ENCODE results near the gene FSTL4. TPM values are rescaled to one million over a fixed set of nuclear protein-coding genes. Genes with fewer than 3 reads are reported as not detected.

Gene FSTL4
- total and polyA plus RNA-seq, 2 of the 13 experiments (the other 11 are each of a cell fraction or from before 2014, with no cell fraction given): 2.1 to 3.0 TPM

- H3K4me3 ChIP-seq (replicated peaks in 1 of 3; ENCODE audit: insufficient read depth in 1 of 3, low read depth in 2 of 3, low read length in 3 of 3): no peak overlapping the region
- no peaks in the 10 kb centered on the region for H4K20me1 ChIP-seq (ENCODE audit: insufficient read depth, low read length)
- no peak overlapping the region for H3K9ac ChIP-seq (ENCODE audit: insufficient read depth, low read depth, low read length)
- H3K27ac ChIP-seq (ENCODE audit: extremely low read length, insufficient read depth, low read length): no peak overlapping the region
- in situ Hi-C loops (cut with HindIII; ENCODE audit: extremely low pct_ligation_motif_present, low pct_unique_long_range_greater_than_20kb) (no loop called here), intact Hi-C loops (cut with micrococcal nuclease; ENCODE audit: unreplicated experiment) (no loop called here)
- DNase-seq (ENCODE audit: low spot score) (no peak), FAIRE-seq (no peak), ATAC-seq (no peak)
- ChIA-PET CTCF (ENCODE audit: low intra/inter-chr PET ratio, low total read pairs) (no interaction called here), POLR2A (no interaction called here)
- H3K79me2 ChIP-seq (ENCODE audit: insufficient read depth, low read length): no peaks in the 10 kb centered on the region
- H3K27me3 ChIP-seq (ENCODE audit: control insufficient read depth in 1 of 2, insufficient read depth in 2 of 2, low read length in 2 of 2): peaks cover 0 to 8% of the 10 kb centered on the region in 2 experiments; a peak in 2 of 5 replicates
- H2AFZ ChIP-seq (ENCODE audit: low read length): no peak overlapping the region
- no TSS peak for BruUV-seq (replicated peaks)
- 49% methylated on average over 7 of the region's 7 CpGs for WGBS (ENCODE audit: low lambda C conversion rate)
- no peaks in the 10 kb centered on the region for H3K36me3 ChIP-seq (replicated peaks in 1 of 2; ENCODE audit: control insufficient read depth in 1 of 2, insufficient read depth in 2 of 2, low read length in 2 of 2)
- H3K4me1 ChIP-seq (ENCODE audit: insufficient read depth, low read length): peaks cover 10% of the 10 kb centered on the region
- no peak for TF ChIP-seq BCL6 (CRISPR knock-in tag; IDR thresholded peaks at IDR 0.05)
- no peak for TF ChIP-seq ESRRA (CRISPR knock-in tag; IDR thresholded peaks at IDR 0.05; ENCODE audit: low read depth)
- no peak for TF ChIP-seq MLLT10 (CRISPR knock-in tag; IDR thresholded peaks at IDR 0.05)
- no peak for TF ChIP-seq ZNF772 (CRISPR knock-in tag; IDR thresholded peaks at IDR 0.05)
- no peak for TF ChIP-seq ZNF282 (IDR thresholded peaks at IDR 0.05; ENCODE audit: partially characterized antibody)
- TF ChIP-seq PLRG1 (conservative IDR thresholded peaks at IDR 0.05): no peak
- no peak for TF ChIP-seq ARID5B (CRISPR knock-in tag; IDR thresholded peaks at IDR 0.05)
- TF ChIP-seq AFF4 (CRISPR knock-in tag; IDR thresholded peaks at IDR 0.05): no peak
- no peak for TF ChIP-seq HNRNPL (IDR thresholded peaks at IDR 0.05; ENCODE audit: low read depth, low read length)
- TF ChIP-seq PREB (CRISPR knock-in tag; IDR thresholded peaks at IDR 0.05): no peak
- no peak overlapping the region for H3K4me2 ChIP-seq (ENCODE audit: low read depth, low read length)
- no peaks in the 10 kb centered on the region for H3K9me3 ChIP-seq (ENCODE audit: low read length)
These were observed 302.2 kb downstream of the FSTL4 start for GRCh38 chr5:133309984-133310621.

Measured in HepG2 (cell line).